ENCODE measurements around the gene LGI1. TPM values are rescaled to one million over a fixed set of nuclear protein-coding genes. Genes with fewer than 3 reads are reported as not detected.

Gene LGI1
- polyA plus RNA-seq, 1 donor from 2014 or later: 2.1 TPM

- no peaks in the 10 kb centered on the region for H3K79me2 ChIP-seq (replicated peaks; ENCODE audit: insufficient read depth, low read length)
- no peaks in the 10 kb centered on the region for H3K36me3 ChIP-seq (ENCODE audit: insufficient read depth, low read length)
- no peaks in the 10 kb centered on the region for H3F3A ChIP-seq (ENCODE audit: insufficient read depth, low read length, poor library complexity, severe bottlenecking)
- no peaks in the 10 kb centered on the region for H3K9me3 ChIP-seq (ENCODE audit: low read length)
- H4K20me1 ChIP-seq (ENCODE audit: insufficient read depth): no peaks in the 10 kb centered on the region
- no peak overlapping the region for H3K4me3 ChIP-seq (ENCODE audit: low read length)
- no peak overlapping the region for H3K27ac ChIP-seq (ENCODE audit: low read length)
- TF ChIP-seq CTCF (IDR thresholded peaks at IDR 0.05; ENCODE audit: poor library complexity, severe bottlenecking) (peak; percentile 12), REST (IDR thresholded peaks at IDR 0.05; ENCODE audit: borderline replicate concordance) (no peak), EZH2 (IDR thresholded peaks at IDR 0.05; ENCODE audit: borderline replicate concordance, insufficient read depth, low read length, poor library complexity, severe bottlenecking) (no peak)
- H3K27me3 ChIP-seq (ENCODE audit: insufficient read depth, low read depth, low read length): no peaks in the 10 kb centered on the region
- no peak overlapping the region for H3K4me2 ChIP-seq (ENCODE audit: low read length)
- no peak overlapping the region for H3K9ac ChIP-seq (ENCODE audit: low read length)
- no peaks in the 10 kb centered on the region for H3K9me2 ChIP-seq (ENCODE audit: insufficient read depth, low read length)
- no peak overlapping the region for H2AFZ ChIP-seq (ENCODE audit: low read depth, low read length)
These were observed 56.0 kb downstream of the LGI1 start for GRCh38 chr10:93813507-93814465.

- H3K4me2 ChIP-seq (ENCODE audit: low read length): peak overlapping the region; percentile 39
- H3K27me3 ChIP-seq (ENCODE audit: insufficient read depth, low read depth, low read length): no peaks in the 10 kb centered on the region
- TF ChIP-seq SMC3 (conservative IDR thresholded peaks at IDR 0.05; ENCODE audit: poor library complexity): no peak
- TF ChIP-seq RAD21 (conservative IDR thresholded peaks at IDR 0.05): peak; percentile 17
- no peak overlapping the region for H3K9ac ChIP-seq (ENCODE audit: low read length)
- no peaks in the 10 kb centered on the region for H3K79me2 ChIP-seq (replicated peaks; ENCODE audit: insufficient read depth, low read length)
- no peaks in the 10 kb centered on the region for H3K36me3 ChIP-seq (ENCODE audit: insufficient read depth, low read length)
- no peaks in the 10 kb centered on the region for H4K20me1 ChIP-seq (ENCODE audit: insufficient read depth)
- no peaks in the 10 kb centered on the region for H3F3A ChIP-seq (ENCODE audit: insufficient read depth, low read length, poor library complexity, severe bottlenecking)
- no peak overlapping the region for H3K27ac ChIP-seq (ENCODE audit: low read length)
- H3K4me3 ChIP-seq (ENCODE audit: low read length): peak overlapping the region; percentile 30
- no peak overlapping the region for H2AFZ ChIP-seq (ENCODE audit: low read depth, low read length)
- no peaks in the 10 kb centered on the region for H3K9me2 ChIP-seq (ENCODE audit: insufficient read depth, low read length)
- H3K9me3 ChIP-seq (ENCODE audit: low read length): no peaks in the 10 kb centered on the region
These were observed 57.8 kb downstream of the LGI1 start for GRCh38 chr10:93815304-93816096.
